Stimulated activated CD8-positive, alpha-beta memory T cell treated with anti-CD3 and anti-CD28 coated beads, Interleukin-4, amount 100 ng/mL, for 4 hours (primary cell): ENCODE data around the gene DGKZ.
A peak's percentile ranks its signal among the peaks of the same experiment; 100 is the strongest.
"Not testable (repeated sequence)": the region's sequence is repeated elsewhere in the genome, so short reads cannot be mapped to it uniquely, and the experiment has no call there.

Source experiments
- DNase-seq, 2 donors: peaks; one replicate each; pipeline ENCODE4 v3.0.0-alpha.2; 2020; ENCODE audit warnings: low read depth in 2 of 2, low spot score in 1 of 2

DGKZ gene, protein sequence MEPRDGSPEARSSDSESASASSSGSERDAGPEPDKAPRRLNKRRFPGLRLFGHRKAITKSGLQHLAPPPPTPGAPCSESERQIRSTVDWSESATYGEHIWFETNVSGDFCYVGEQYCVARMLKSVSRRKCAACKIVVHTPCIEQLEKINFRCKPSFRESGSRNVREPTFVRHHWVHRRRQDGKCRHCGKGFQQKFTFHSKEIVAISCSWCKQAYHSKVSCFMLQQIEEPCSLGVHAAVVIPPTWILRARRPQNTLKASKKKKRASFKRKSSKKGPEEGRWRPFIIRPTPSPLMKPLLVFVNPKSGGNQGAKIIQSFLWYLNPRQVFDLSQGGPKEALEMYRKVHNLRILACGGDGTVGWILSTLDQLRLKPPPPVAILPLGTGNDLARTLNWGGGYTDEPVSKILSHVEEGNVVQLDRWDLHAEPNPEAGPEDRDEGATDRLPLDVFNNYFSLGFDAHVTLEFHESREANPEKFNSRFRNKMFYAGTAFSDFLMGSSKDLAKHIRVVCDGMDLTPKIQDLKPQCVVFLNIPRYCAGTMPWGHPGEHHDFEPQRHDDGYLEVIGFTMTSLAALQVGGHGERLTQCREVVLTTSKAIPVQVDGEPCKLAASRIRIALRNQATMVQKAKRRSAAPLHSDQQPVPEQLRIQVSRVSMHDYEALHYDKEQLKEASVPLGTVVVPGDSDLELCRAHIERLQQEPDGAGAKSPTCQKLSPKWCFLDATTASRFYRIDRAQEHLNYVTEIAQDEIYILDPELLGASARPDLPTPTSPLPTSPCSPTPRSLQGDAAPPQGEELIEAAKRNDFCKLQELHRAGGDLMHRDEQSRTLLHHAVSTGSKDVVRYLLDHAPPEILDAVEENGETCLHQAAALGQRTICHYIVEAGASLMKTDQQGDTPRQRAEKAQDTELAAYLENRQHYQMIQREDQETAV

DNA sequence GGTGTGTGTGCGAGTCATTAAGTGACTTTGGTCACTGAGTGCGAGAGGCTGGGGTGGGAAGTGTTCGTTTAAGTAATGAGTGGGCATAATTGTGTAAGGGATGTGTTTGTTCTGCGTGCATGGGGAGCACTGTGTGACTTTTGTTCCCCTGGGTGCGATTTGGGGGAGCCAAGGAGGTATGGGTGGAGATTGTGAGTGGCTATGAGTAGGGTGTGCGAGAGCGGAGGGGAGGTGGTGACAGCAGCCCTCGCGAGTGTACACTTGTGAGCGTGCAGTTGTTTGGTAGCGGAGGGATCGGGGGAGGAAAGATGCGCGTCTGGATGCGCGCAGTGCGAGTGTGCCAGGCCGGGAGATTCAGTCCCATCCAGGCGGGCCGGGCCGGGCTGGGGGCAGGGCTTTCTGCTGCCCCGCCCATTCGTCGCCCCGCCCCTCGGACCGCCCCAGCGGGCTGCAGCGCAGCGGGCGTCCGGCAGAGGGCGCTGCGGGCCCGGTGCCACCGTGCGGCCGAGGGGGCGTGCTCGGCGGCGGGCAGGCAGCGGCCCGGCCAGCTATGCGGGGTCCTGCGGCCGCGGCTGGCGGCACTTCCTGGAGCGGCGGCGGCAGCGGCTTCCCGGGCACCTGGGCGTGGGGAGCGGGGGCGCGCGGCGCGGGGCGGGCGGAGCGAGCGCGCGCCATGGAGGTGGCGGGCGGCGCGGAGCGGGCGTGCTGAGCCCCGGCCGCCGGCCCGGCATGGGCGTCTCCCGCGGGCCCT lies at the start of gene DGKZ:
Gene DGKZ (plus strand): TSS at position 578 of the 751 bp plus-strand sequence. CDS start 197 bp downstream, outside the sequence.
- DNase-seq, result peak; percentile 64 to 73

DNA sequence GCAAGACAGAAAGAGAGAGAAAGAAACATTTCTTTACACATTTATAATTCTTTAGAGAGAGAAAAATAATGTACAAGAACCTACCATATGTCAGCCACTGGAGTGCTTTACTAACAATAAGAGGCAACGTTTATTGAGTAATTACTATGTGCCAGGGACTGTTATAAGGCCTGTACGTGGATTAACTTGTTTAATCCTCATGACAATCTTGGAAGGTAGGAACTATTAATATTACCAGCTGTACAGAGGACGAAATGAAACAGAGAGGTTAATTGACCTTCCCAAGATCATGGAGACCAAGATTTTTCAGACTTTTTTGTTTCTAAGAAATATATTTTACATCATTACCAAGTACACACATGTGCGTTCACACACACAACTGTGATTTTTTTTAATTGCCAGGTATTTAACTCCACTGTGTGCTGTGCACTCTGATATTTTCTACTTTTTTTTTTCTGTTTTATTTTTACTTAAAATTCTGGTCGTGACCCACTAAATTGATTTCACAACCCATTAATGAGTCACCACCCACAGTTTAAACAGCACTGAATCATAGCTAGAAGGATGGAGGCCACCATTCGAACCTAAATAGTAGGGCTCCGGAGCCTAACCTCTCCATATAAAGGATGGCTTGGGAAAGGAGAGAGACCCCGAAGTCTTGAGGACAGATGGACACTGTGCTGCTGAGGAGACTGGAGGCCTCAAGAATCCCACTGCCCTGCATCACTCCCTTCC lies 48.4 kb upstream of the DGKZ start:
- no peak for DNase-seq

DNA sequence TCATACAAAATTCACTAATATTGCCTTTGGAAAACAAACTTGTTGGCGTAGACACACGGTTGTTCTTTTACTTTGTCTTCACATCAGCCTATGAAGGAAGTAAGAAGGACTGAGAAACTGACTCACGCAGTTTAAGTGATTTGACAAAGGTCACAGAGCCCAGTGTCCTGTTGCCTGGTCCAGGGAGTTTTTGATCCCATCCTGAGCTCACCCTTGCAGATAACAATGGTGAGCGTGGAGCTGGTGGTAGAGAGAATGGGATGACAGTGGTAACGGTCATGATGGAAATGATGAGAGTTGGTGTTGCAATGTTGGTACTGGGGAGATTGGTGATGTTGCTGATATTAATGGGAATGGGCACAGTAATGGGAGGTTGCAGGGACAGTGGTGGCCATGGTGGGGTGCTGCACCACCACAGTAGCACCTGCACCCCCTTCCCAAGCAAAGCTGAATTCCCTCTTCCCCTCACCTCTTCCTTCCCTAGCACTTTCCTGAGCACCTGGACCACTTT lies 47.8 kb upstream of the DGKZ start:
- DNase-seq, result no peak

DNA sequence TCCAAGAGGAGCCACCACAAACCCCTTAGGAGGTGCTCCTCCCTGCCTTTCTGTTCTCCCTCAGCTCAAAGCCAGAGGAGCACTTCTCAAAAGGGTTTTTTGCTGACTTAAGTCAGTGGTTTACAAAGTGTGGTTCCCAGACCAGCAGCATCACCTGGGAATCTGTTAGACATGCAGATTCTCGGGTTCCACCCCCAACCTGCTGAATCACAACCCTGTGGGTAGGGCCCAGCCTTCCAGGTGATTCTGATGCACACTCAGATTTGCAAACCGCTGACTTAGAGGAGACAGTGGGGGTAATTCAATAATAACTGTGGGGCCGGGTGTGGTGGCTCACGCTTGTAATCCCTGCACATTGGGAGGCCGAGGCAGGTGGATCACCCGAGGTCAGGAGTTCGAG lies 47.0 kb upstream of the DGKZ start:
- DNase-seq, result no peak

DNA sequence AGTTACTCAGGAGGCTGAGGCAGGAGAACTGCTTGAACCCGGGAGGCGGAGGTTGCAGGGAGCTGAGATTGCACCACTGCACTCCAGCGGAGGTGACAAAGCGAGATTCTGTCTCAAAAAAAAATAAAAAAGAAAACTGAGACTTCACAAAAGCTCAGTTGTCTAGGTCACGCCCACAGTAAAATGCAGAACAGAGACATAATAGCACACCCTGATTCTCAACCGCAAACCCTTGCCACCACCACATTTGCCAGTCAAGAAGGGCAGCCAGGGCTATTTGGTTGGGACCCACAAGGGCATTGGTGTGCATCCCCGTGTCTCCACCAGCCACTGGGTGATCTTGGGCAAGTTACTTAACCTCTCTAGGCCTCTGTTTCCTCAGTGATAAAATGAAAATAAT lies 44.4 kb upstream of the DGKZ start:
- no peak for DNase-seq

DNA sequence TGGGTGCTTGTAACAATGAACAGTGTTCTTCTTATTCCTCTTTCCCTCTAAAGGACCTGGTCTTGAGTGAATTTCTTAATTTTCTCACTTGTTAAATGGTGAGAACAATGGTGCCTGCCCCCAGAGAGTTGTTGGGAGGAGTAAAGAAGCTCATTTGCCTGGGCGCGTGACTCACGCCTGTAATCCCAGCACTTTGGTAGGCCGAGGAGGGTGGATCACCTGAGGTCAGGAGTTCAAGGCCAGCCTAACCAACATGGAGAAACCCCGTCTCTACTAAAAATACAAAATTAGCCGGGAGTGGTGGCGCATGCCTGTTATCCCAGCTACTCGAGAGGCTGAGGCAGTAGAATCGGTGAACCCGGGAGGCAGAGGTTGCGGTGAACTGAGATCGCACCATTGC lies 43.2 kb upstream of the DGKZ start:
- not testable (repeated sequence) for DNase-seq

DNA sequence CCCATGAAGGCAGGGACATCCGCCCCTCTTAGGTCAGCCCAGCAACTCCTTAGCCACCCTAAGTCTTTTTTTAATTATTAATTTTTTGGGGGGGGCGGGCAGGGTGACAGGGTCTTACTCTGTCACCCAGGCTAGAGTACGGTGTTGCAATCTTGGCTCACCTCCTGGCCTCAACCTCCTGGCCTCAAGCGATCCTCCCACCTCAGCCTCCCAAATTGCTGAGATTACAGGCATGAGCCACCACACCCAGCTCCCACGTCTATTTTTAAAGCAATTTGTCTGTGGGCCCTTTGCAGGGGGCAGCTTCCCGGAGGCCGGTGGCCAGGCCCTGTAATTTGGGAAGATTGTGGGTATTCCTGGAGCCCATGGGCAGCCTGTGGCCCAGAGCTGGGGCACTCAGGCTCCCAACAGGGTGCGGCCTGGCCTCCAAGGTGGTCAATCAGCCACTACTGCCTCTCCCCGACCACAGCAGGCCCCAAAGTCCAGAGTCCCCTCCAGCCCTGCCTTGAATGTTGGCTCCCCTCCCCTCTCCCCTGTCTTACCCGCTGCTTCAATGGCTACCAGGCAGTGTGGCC lies 42.6 kb upstream of the DGKZ start:
- no peak for DNase-seq

DNA sequence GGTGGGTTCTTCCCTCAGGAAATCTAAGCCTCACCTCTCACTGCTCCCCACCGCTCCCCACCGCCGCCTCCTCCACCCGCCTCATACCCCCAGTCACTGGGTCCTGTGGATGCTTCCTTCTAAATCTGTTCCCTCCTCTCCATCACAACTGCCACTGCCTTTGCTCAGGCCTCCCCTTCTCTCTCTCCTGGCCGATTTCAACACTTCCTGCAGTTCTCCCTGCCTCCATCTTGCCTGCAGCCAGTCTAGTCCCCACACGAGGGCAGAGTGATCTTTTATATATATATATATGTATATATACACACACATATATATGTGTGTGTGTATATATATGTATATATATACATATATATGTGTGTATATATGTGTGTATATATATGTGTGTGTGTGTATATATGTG lies 42.0 kb upstream of the DGKZ start:
- no peak for DNase-seq

DNA sequence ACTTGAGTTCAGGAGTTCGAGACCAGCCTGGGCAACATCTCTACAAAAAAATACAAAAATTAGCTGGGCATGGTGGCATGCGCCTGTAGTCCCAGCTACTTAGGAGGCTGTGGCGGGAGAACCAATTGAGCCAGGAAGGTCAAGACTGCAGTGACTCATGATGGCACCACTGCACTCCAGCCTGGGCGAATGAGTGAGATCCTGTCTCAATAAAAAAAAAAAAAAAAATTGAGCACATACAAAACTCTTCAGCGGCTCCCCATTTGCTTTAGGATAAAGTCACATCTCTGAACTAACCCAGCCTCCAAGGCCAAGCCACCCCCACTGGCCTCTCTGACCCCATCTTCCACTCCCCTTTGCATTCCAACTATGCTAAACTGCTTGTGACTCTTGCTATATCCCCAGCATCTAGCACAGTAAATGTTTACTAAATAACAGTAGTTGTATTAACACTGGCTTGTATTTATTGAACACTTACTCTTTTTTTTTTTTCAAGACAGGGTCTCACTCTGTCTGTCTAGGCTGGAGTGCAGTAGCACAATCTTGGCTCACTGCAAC lies 40.9 kb upstream of the DGKZ start:
- no peak for DNase-seq

DNA sequence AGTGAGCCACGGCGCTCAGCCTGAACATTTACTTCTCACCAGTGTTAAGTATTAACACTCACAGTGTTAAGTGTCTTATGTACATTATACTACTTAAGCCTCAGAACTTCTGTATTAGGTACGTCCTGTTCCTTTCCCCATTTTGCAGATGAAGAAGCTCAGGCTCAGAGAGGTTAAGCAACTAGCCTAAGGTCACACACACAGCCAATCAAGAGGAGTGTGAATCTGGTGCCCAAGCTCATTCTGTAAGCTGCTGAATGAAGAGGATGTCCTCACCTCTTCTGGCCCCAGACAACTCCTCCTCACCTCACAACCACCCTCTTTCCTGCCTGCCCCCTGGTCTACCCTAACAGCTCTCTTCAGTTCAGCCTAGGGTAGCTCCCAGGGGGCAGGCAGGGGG lies 39.9 kb upstream of the DGKZ start:
- DNase-seq, result no peak

DNA sequence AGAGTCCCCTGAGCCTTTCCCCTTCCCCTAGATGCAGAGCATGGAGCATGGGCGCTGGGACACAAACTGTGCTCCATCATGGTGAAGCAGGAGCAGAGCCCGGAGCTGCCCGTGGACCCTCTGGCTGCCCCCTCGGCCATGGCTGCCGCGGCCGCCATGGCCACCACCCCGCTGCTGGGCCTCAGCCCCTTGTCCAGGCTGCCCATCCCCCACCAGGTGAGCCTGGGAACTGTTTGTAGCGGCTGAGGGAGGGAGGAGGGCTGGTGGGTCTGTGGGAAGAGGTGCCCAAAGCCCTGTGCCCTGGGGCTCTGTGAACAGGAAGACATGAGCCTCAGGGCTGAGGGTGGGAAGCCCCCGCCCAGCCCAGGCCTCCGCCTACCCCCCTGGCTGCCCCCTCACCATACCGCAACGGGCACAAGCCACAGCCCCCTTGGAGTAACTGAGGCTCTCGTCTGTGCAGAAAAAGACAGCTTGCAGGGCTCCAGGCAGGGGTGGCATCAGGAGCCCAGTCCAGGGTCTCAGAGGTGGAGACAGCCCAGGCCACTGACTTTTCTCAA lies 39.4 kb upstream of the DGKZ start:
- DNase-seq, result no peak

DNA sequence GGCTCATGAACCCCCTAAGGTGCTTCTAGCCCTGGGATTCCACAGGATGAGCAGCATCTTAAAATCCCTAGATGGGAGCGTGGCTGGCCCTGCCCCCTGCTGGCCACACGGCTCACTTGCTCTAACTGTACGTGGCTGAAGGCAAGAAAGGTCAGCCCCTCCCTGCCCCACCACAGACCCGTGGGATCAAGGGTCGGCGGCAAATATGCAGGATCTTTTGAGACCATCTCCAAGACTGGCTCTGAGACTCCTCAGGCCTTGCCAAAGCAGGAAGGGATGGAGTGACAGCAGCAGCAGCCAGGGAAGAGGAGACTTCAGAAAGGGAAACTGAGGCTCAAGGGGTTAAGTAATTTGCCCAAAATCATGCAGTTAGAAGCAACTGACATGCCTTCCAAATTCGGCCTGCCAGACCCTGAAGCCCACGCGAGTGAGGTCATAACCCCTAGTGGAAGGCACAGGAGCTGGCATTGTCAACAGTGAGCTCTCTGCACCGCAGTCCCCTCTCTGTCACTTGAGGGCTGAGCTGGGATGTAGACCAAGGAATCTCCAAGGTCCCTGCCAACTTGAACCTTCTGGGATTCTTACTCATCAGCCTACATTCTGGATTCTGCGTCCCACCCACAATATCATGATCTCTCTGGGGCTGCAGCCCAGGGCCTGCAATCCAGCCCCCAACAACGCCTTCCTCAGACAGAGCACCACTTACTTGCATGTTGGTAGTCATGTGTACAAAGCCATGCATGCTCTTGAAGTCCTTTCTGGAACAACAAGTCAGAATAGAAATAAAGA lies 38.4 kb upstream of the DGKZ start:
- DNase-seq, result peak; percentile 26 to 49

DNA sequence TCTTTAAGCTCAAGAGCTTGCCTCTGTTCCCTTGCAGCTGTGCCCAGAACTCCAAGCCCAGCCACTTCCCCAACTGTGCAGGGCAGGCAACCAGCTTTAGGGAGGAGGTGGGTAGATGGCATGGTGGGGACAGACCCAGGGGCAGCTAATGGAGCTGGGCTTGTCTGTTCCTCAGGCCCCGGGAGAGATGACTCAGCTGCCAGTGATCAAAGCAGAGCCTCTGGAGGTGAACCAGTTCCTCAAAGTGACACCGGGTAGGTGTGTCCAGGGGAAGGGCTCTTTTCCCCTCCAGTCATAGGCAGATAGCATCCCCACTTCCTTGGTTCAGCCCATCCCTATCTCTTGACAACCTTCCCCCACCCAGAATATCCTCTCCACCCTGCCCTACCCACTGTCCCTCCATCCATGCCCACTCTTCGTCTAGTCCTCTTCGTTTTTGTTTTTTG lies 37.4 kb upstream of the DGKZ start:
- DNase-seq, result no peak

DNA sequence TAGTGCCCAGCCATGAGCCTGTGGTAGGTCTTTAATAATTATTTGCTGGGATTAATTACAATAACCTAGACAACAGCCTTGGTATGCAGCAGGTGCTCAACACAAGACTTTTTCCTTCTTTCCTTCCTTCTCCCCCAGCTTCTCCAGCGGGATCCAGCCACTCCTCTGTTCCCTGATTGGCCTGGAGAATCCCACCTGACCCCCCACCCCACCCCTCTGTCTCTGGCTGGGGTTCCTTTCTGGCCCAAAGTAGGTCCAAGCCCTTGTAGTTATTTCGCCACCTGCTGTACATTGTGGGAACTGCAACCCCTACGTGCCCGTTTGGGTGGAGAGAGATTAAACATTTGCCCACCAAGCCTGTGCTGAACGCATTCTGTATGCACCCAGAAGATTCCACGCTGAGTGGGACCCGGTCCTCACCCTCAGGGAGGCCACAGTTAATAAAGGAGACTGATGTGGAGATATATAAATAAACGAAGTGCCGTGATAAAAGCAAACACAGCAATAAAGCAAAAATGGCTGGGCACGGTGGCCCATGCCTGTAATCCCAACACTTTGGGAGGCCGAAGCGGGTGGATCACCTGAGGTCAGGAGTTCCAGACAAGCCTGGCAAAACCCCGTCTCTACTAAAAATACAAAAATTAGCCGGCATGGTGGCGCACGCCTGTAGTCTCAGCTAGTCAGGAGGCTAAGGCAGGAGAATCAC lies 32.1 kb upstream of the DGKZ start:
- DNase-seq, result peak; percentile 46 to 72

DNA sequence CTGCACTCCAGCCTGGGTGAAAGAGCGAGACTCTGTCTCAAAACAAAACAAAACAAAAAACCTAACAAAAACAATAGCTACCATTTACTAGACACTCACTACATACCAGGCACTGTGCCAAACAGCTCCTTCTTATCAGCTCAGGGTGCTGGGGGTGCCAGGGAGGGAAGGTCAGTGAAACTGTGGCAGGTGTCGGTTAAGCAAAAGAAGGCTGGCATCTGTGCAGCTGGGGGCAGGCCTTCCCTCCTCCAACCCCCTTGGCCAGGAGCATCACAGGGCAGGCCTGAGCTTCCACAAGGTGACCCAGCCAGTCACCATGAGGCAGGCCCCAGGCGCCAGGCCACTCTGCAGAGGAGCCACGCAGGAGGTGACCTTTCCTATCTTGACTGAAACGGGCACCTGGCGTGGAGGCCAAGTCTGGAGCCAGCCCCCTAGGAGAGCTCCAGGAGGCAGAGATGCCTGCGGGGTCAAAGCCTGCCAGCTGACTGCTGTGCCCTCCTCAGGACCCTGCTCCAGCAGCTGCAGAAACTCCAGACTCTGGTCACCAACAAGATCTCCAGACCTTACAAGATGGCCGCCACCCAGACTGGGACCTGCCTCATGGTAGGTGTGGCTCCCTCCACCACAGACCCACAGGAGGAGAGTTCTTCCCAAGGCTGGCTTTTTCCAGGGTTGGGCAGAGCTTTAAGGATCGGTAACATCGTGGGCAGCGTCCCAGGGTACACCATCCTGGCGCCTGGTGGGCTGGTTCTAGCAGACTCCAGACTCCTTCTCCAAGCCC lies 31.3 kb upstream of the DGKZ start:
- DNase-seq, result no peak

DNA sequence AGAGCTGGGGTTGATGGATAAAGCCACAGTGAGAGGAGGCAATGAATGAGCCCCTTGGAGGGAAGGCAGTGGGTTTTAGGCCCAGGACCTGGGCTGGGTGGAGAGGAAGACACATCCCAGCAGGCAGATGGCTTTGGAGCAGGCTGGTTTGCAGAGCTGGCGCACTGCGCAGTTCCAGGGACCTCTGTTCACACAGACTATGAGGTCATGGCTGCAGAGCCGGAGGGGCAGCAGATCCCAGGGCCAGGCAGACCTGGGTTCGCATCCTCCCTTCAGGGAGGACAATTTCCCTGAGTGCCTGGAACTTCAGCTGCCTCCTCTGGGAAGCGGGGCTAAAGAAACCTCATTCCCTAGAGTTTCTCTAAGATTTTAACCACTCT lies 28.2 kb upstream of the DGKZ start:
- DNase-seq, result no peak

DNA sequence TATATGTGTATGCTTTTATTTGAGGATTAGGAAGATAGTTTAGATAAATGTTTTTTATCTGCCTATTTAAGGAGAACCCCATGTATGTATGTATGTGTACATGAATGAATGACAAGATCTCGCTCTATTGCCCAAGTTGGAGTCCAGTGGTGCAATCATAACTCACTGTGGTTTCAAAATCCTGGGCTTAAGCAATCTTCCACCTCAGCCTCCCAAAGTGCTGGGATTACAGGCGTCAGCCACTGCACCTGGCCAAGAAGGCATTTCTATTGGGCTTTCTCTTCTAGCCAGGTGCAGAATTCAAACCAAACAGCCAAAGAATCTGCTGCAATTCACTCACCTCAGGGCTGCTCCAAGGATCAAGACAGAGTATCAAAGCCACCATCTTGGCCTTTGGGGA lies 25.5 kb upstream of the DGKZ start:
- no peak for DNase-seq
